ENCODE measurements around the gene CADM2. TPM values are rescaled to one million over a fixed set of nuclear protein-coding genes. Genes with fewer than 3 reads are reported as not detected.

Gene CADM2
- total RNA-seq, 1 experiment from 2014 or later: 0.47 TPM

DNA sequence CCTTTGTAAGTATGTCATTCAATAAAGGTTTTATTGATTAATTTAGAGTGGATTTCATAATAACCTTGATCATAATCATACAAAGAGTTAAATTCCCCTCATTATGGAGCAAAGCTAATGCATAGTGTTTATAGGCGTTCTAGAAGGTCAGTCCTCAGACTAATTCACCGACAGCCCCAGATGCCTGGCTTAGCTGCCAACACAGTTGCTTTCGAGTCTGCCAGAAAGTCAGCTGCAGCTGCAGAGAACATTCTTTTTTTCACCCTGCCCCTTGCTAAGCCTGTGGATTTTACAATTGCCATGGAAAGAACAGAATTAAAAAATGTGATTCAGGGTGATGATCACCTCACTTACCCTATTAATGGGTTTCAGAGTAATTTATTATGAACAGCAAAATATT, 21.2 kb downstream of the CADM2 start:
- no peaks in the 10 kb centered on the region for H3K9me2 ChIP-seq (replicated peaks; ENCODE audit: low read length)
- no peaks in the 10 kb centered on the region for H3K4me1 ChIP-seq (ENCODE audit: insufficient read depth, low read length)
- ChIA-PET POLR2A (ENCODE audit: unreplicated experiment) (no interaction called here), CTCF (interaction anchor here (0.7 kb wide), 1 partner anchor 380 kb away, joined by 3 read pairs; no protein-coding TSS in a partner anchor)
- ATAC-seq (no peak), DNase-seq (no peak)
- H3F3A ChIP-seq (ENCODE audit: low read length, unreplicated experiment): no peaks in the 10 kb centered on the region
- no peak overlapping the region for H3K4me2 ChIP-seq (ENCODE audit: low read length)
- no peak overlapping the region for H3K9ac ChIP-seq (ENCODE audit: low read length)
- no peak overlapping the region for H2AFZ ChIP-seq (ENCODE audit: low read length)
- intact Hi-C loops (cut with micrococcal nuclease): no loop called here
- 0 out of 2 replicates have a peak, but pooled peaks cover 3% of the 10 kb centered on the region for H3K27me3 ChIP-seq (ENCODE audit: low read length)
- no peak overlapping the region for H3K27ac ChIP-seq (ENCODE audit: low read length)
- no peak overlapping the region for H3K4me3 ChIP-seq (ENCODE audit: low read length)
- no peaks in the 10 kb centered on the region for H3K36me3 ChIP-seq (ENCODE audit: low read depth, low read length)
- H3K9me3 ChIP-seq (ENCODE audit: low read length): no peaks in the 10 kb centered on the region
- no peaks in the 10 kb centered on the region for H3K79me2 ChIP-seq (ENCODE audit: low read length)
- no TSS peak for BruUV-seq (replicated peaks)
- no peaks in the 10 kb centered on the region for H4K20me1 ChIP-seq (ENCODE audit: low read length)
- no peak for TF ChIP-seq EZH2phosphoT487 (IDR thresholded peaks at IDR 0.05; ENCODE audit: borderline replicate concordance, low read length)
- TF ChIP-seq EZH2 (IDR thresholded peaks at IDR 0.05; ENCODE audit: low read length, unreplicated experiment): no peak

DNA sequence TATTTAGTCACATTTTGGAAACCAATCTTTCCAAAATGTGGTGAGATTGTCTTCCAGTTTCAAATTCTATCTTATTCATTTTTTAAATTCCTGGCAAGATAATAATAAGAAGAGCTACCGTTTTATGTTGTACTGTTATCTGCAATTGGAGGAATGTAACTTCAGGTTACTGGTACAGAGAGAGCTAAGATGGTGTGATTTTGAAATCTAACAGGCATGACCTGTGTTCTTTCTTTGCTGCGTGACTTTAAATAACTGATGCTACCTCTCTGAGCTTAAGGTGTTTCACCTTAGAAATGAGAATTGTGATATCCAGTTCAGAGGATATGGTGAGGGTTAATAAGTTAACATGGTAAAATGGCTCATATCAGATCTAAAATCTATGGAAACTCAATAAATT, 21.7 kb downstream of the CADM2 start:
- Histone ChIP-seq H3K9ac (ENCODE audit: low read length) (no peak overlapping the region), H3K79me2 (ENCODE audit: low read length) (no peaks in the 10 kb centered on the region), H3F3A (ENCODE audit: low read length, unreplicated experiment) (no peaks in the 10 kb centered on the region), H3K4me2 (ENCODE audit: low read length) (no peak overlapping the region), H3K9me2 (replicated peaks; ENCODE audit: low read length) (no peaks in the 10 kb centered on the region), H3K36me3 (ENCODE audit: low read depth, low read length) (no peaks in the 10 kb centered on the region), H3K4me1 (ENCODE audit: insufficient read depth, low read length) (no peaks in the 10 kb centered on the region), H3K27ac (ENCODE audit: low read length) (no peak overlapping the region), H2AFZ (ENCODE audit: low read length) (no peak overlapping the region), H3K4me3 (ENCODE audit: low read length) (no peak overlapping the region), H4K20me1 (ENCODE audit: low read length) (no peaks in the 10 kb centered on the region), H3K9me3 (ENCODE audit: low read length) (no peaks in the 10 kb centered on the region), H3K27me3 (ENCODE audit: low read length) (0 out of 2 replicates have a peak, but pooled peaks cover 2% of the 10 kb centered on the region)
- CTCF ChIA-PET: interaction anchor here (0.7 kb wide), 1 partner anchor 380 kb away, joined by 3 read pairs; no protein-coding TSS in a partner anchor
- intact Hi-C loops (cut with micrococcal nuclease): no loop called here
- no TSS peak for BruUV-seq (replicated peaks)
- ATAC-seq (no peak), DNase-seq (no peak)
- no peak for TF ChIP-seq EZH2 (IDR thresholded peaks at IDR 0.05; ENCODE audit: low read length, unreplicated experiment)
- TF ChIP-seq, protein P1, sequence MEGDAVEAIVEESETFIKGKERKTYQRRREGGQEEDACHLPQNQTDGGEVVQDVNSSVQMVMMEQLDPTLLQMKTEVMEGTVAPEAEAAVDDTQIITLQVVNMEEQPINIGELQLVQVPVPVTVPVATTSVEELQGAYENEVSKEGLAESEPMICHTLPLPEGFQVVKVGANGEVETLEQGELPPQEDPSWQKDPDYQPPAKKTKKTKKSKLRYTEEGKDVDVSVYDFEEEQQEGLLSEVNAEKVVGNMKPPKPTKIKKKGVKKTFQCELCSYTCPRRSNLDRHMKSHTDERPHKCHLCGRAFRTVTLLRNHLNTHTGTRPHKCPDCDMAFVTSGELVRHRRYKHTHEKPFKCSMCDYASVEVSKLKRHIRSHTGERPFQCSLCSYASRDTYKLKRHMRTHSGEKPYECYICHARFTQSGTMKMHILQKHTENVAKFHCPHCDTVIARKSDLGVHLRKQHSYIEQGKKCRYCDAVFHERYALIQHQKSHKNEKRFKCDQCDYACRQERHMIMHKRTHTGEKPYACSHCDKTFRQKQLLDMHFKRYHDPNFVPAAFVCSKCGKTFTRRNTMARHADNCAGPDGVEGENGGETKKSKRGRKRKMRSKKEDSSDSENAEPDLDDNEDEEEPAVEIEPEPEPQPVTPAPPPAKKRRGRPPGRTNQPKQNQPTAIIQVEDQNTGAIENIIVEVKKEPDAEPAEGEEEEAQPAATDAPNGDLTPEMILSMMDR (conservative IDR thresholded peaks at IDR 0.05; ENCODE audit: low read depth, low read length): no peak
- TF ChIP-seq EZH2phosphoT487 (IDR thresholded peaks at IDR 0.05; ENCODE audit: borderline replicate concordance, low read length): no peak
- POLR2A ChIA-PET (ENCODE audit: unreplicated experiment): no interaction called here

DNA sequence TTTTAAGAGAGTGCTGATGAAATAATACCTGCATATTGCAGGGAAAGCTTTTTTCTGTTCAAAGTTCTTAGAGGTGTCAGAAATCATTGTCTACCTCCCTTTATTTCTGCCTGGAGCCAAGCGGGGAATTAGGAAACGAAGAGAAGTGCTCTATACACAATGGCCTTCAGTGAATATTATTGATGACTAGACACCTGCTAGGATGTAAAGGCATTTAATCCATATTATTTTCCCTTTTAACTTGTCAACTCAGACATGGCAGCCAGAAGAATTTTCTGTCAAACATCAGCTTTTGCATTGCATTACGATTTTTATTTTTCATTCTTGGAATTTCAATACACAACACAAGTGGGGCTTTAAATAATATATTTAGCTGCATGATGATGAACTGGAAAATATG, 24.7 kb downstream of the CADM2 start:
- no peaks in the 10 kb centered on the region for H3K36me3 ChIP-seq (ENCODE audit: low read depth, low read length)
- H4K20me1 ChIP-seq (ENCODE audit: low read length): no peaks in the 10 kb centered on the region
- BruUV-seq (replicated peaks): no TSS peak
- ChIA-PET POLR2A (ENCODE audit: unreplicated experiment) (interaction anchor here (0.6 kb wide), 1 partner anchor 155 kb away, joined by 3 read pairs; no protein-coding TSS in a partner anchor), CTCF (no interaction called here)
- DNase-seq: no peak
- H2AFZ ChIP-seq (ENCODE audit: low read length): no peak overlapping the region
- no peaks in the 10 kb centered on the region for H3K4me1 ChIP-seq (ENCODE audit: insufficient read depth, low read length)
- no peaks in the 10 kb centered on the region for H3K27me3 ChIP-seq (ENCODE audit: low read length)
- H3K79me2 ChIP-seq (ENCODE audit: low read length): no peaks in the 10 kb centered on the region
- no peaks in the 10 kb centered on the region for H3K9me3 ChIP-seq (ENCODE audit: low read length)
- H3K27ac ChIP-seq (ENCODE audit: low read length): no peak overlapping the region
- H3K4me2 ChIP-seq (ENCODE audit: low read length): no peak overlapping the region
- no peak overlapping the region for H3K4me3 ChIP-seq (ENCODE audit: low read length)
- no peak for ATAC-seq
- H3K9me2 ChIP-seq (replicated peaks; ENCODE audit: low read length): no peaks in the 10 kb centered on the region
- TF ChIP-seq EZH2phosphoT487 (IDR thresholded peaks at IDR 0.05; ENCODE audit: borderline replicate concordance, low read length): no peak
- TF ChIP-seq EZH2 (IDR thresholded peaks at IDR 0.05; ENCODE audit: low read length, unreplicated experiment): no peak
- TF ChIP-seq, protein P1 (conservative IDR thresholded peaks at IDR 0.05; ENCODE audit: low read depth, low read length): no peak
- intact Hi-C loops (cut with micrococcal nuclease): no loop called here
- H3K9ac ChIP-seq (ENCODE audit: low read length): no peak overlapping the region
- no peaks in the 10 kb centered on the region for H3F3A ChIP-seq (ENCODE audit: low read length, unreplicated experiment)
